Astrocyte (in vitro differentiated cells and primary cell): ENCODE results near the gene GID8. TPM values are rescaled to one million over a fixed set of nuclear protein-coding genes. Genes with fewer than 3 reads are reported as not detected.

Experiments
- DNase-seq: peaks from one replicate; pipeline ENCODE4 v3.0.0-alpha.2; 2010; ENCODE audit warnings: low read depth
- FAIRE-seq: peaks from 2 replicates; lab custom pipeline; 2011; peaks lifted over from hg19 to GRCh38; lab: Jason Lieb, UNC
- H2AFZ ChIP-seq: 2 replicates; pipeline ENCODE4 v1.6.0; 2012; ENCODE audit warnings: low read depth, low read length, inconsistent platforms
- H3K27ac ChIP-seq: 2 replicates; pipeline ENCODE4 v1.5.1; 2011; ENCODE audit warnings: low read depth, low read length, inconsistent platforms
- H3K27me3 ChIP-seq: 2 replicates; pipeline ENCODE4 v1.6.0; 2011; ENCODE audit warnings: low read length, inconsistent platforms; ENCODE audit not compliant: insufficient read depth
- H3K36me3 ChIP-seq: 2 replicates; pipeline ENCODE4 v1.5.1; 2011; ENCODE audit warnings: low read length, inconsistent platforms; ENCODE audit not compliant: insufficient read depth
- H3K4me1 ChIP-seq: 2 replicates; pipeline ENCODE4 v1.5.1; 2011; ENCODE audit warnings: low read length, inconsistent platforms; ENCODE audit not compliant: insufficient read depth
- H3K4me2 ChIP-seq: 2 replicates; pipeline ENCODE4 v1.6.0; 2012; ENCODE audit warnings: low read length, inconsistent platforms
- H3K4me3 ChIP-seq: 2 replicates; pipeline ENCODE4 v1.5.1; 2011; ENCODE audit warnings: low read depth, mild to moderate bottlenecking, low read length, inconsistent platforms; ENCODE audit not compliant: insufficient read depth
- H3K79me2 ChIP-seq: 2 replicates; pipeline ENCODE4 v1.6.0; 2012; ENCODE audit warnings: mild to moderate bottlenecking, low read length, inconsistent platforms; ENCODE audit not compliant: insufficient read depth
- H3K9ac ChIP-seq: 2 replicates; pipeline ENCODE4 v1.6.0; 2012; ENCODE audit warnings: mild to moderate bottlenecking, low read length, inconsistent platforms
- H3K9me3 ChIP-seq: 2 replicates; pipeline ENCODE4 v1.5.1; 2012; ENCODE audit warnings: low read depth, mild to moderate bottlenecking, low read length, inconsistent platforms; ENCODE audit not compliant: insufficient read depth
- H4K20me1 ChIP-seq: 2 replicates; pipeline ENCODE4 v1.6.0; 2012; ENCODE audit warnings: low read length, inconsistent platforms; ENCODE audit not compliant: insufficient read depth
- H3K27ac Mint-ChIP-seq: one replicate; pipeline ENCODE4 v1.8.0; 2021; ENCODE audit warnings: mild to moderate bottlenecking, mixed read lengths; ENCODE audit not compliant: unreplicated experiment
- H3K27me3 Mint-ChIP-seq: one replicate; pipeline ENCODE4 v1.8.0; 2021; ENCODE audit warnings: low read depth, mixed read lengths; ENCODE audit not compliant: unreplicated experiment
- H3K36me3 Mint-ChIP-seq: one replicate; pipeline ENCODE4 v1.8.0; 2021; ENCODE audit warnings: low read depth, mixed read lengths; ENCODE audit not compliant: unreplicated experiment
- H3K4me1 Mint-ChIP-seq: one replicate; pipeline ENCODE4 v1.8.0; 2021; ENCODE audit warnings: low read depth, mixed read lengths; ENCODE audit not compliant: unreplicated experiment
- H3K4me3 Mint-ChIP-seq: one replicate; pipeline ENCODE4 v1.8.0; 2021; ENCODE audit warnings: mild to moderate bottlenecking, moderate library complexity, mixed read lengths; ENCODE audit not compliant: unreplicated experiment
- H3K9me3 Mint-ChIP-seq: one replicate; pipeline ENCODE4 v1.8.0; 2021; ENCODE audit warnings: mild to moderate bottlenecking, mixed read lengths; ENCODE audit not compliant: unreplicated experiment
- EZH2 ChIP-seq: IDR thresholded peaks from 2 replicates; pipeline ENCODE4 v1.6.1; 2012; ENCODE audit warnings: mild to moderate bottlenecking, low read length, inconsistent platforms; ENCODE audit not compliant: insufficient read depth
- total RNA-seq: library from RNA; stranded (reverse); gene quantifications from 2 replicates; pipeline ENCODE4 v1.2.1, GENCODE V29; 2021
- TF ChIP-seq, protein P1 (sequence below): IDR thresholded peaks from 2 replicates; pipeline ENCODE4 v1.5.1; 2011; ENCODE audit warnings: low read depth, mild to moderate bottlenecking, inconsistent platforms, low read length, moderate library complexity; ENCODE audit not compliant: insufficient read depth

Gene GID8
- total RNA-seq, 1 donor from 2014 or later, result 37.1 TPM

GRCh38 chr20:62940875-62941274, 2.9 kb downstream of the GID8 start:
- no peaks in the 10 kb centered on the region for H3K9me3 Mint-ChIP-seq
- H3K27ac Mint-ChIP-seq, result no peak overlapping the region
- H3K4me2 ChIP-seq, result no peak overlapping the region

GRCh38 chr20:62941792-62942191, 3.8 kb downstream of the GID8 start:
- no peak overlapping the region for H3K4me3 ChIP-seq
- peaks cover 69% of the 10 kb centered on the region for H4K20me1 ChIP-seq
- H3K36me3 ChIP-seq, result peaks cover 25% of the 10 kb centered on the region
- no peak for TF ChIP-seq EZH2
- TF ChIP-seq, protein P1, sequence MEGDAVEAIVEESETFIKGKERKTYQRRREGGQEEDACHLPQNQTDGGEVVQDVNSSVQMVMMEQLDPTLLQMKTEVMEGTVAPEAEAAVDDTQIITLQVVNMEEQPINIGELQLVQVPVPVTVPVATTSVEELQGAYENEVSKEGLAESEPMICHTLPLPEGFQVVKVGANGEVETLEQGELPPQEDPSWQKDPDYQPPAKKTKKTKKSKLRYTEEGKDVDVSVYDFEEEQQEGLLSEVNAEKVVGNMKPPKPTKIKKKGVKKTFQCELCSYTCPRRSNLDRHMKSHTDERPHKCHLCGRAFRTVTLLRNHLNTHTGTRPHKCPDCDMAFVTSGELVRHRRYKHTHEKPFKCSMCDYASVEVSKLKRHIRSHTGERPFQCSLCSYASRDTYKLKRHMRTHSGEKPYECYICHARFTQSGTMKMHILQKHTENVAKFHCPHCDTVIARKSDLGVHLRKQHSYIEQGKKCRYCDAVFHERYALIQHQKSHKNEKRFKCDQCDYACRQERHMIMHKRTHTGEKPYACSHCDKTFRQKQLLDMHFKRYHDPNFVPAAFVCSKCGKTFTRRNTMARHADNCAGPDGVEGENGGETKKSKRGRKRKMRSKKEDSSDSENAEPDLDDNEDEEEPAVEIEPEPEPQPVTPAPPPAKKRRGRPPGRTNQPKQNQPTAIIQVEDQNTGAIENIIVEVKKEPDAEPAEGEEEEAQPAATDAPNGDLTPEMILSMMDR, result no peak
- no peak overlapping the region for H3K27ac ChIP-seq
- Mint-ChIP-seq H3K27ac (no peak overlapping the region), H3K27me3 (no peaks in the 10 kb centered on the region), H3K36me3 (peaks cover 22% of the 10 kb centered on the region), H3K4me1 (peaks cover 17% of the 10 kb centered on the region), H3K4me3 (peak overlapping the region; percentile 36), H3K9me3 (no peaks in the 10 kb centered on the region)
- no peak overlapping the region for H3K9ac ChIP-seq
- FAIRE-seq (peak; percentile 60), DNase-seq (no peak)
- H3K27me3 ChIP-seq, result no peaks in the 10 kb centered on the region
- no peak overlapping the region for H2AFZ ChIP-seq
- H3K79me2 ChIP-seq, result peaks cover 71% of the 10 kb centered on the region
- H3K9me3 ChIP-seq, result no peaks in the 10 kb centered on the region
- H3K4me2 ChIP-seq, result no peak overlapping the region
- H3K4me1 ChIP-seq, result peaks cover 13% of the 10 kb centered on the region

More at GRCh38 chr20:62940875-62941274, 2.9 kb downstream of the GID8 start:
- peaks cover 14% of the 10 kb centered on the region for H3K36me3 Mint-ChIP-seq
- H4K20me1 ChIP-seq, result peaks cover 65% of the 10 kb centered on the region
- no peak overlapping the region for H2AFZ ChIP-seq
- H3K27me3 ChIP-seq, result no peaks in the 10 kb centered on the region
- H3K79me2 ChIP-seq, result peaks cover 72% of the 10 kb centered on the region
- no peak overlapping the region for H3K9ac ChIP-seq
- H3K4me1 ChIP-seq, result peaks cover 13% of the 10 kb centered on the region
- no peak overlapping the region for H3K4me3 ChIP-seq
- TF ChIP-seq EZH2, result no peak
- TF ChIP-seq, protein P1, result no peak
- no peak overlapping the region for H3K27ac ChIP-seq
- FAIRE-seq (no peak), DNase-seq (no peak)
- no peak overlapping the region for H3K4me3 Mint-ChIP-seq
- H3K36me3 ChIP-seq, result peaks cover 19% of the 10 kb centered on the region
- no peaks in the 10 kb centered on the region for H3K9me3 ChIP-seq
- no peaks in the 10 kb centered on the region for H3K27me3 Mint-ChIP-seq
- H3K4me1 Mint-ChIP-seq, result peaks cover 17% of the 10 kb centered on the region

GRCh38 chr20:62942456-62942855, 4.5 kb downstream of the GID8 start:
- no peak for TF ChIP-seq EZH2
- TF ChIP-seq, protein P1, result no peak
- peaks cover 66% of the 10 kb centered on the region for H3K79me2 ChIP-seq
- Mint-ChIP-seq H3K9me3 (no peaks in the 10 kb centered on the region), H3K4me3 (no peak overlapping the region), H3K4me1 (peaks cover 14% of the 10 kb centered on the region), H3K27ac (no peak overlapping the region), H3K27me3 (no peaks in the 10 kb centered on the region), H3K36me3 (peaks cover 27% of the 10 kb centered on the region)
- H3K9ac ChIP-seq, result no peak overlapping the region
- H4K20me1 ChIP-seq, result peaks cover 73% of the 10 kb centered on the region
- peaks cover 13% of the 10 kb centered on the region for H3K4me1 ChIP-seq
- DNase-seq (no peak), FAIRE-seq (no peak)
- no peaks in the 10 kb centered on the region for H3K9me3 ChIP-seq
- no peak overlapping the region for H3K4me3 ChIP-seq
- no peak overlapping the region for H3K27ac ChIP-seq
- H3K27me3 ChIP-seq, result no peaks in the 10 kb centered on the region
- peaks cover 25% of the 10 kb centered on the region for H3K36me3 ChIP-seq
- no peak overlapping the region for H2AFZ ChIP-seq
- no peak overlapping the region for H3K4me2 ChIP-seq
